ENCODE data around the gene KLHL36.
"Not testable (repeated sequence)": the region's sequence is repeated elsewhere in the genome, so short reads cannot be mapped to it uniquely, and the experiment has no call there.

Gene KLHL36

GRCh38 chr16:84630009-84630408 is 18.3 kb upstream of the KLHL36 start:
- Histone ChIP-seq H3K27me3 (ENCODE audit: control insufficient read depth in 1 of 2, insufficient read depth in 2 of 2, low read length in 2 of 2) (no peaks in the 10 kb centered on the region), H3K4me1 (ENCODE audit: control insufficient read depth in 1 of 2, insufficient read depth in 2 of 2, low read length in 2 of 2) (peaks cover 7 to 12% of the 10 kb centered on the region in 2 donors), H3K4me3 (ENCODE audit: low read depth in 1 of 2, low read length in 2 of 2) (no peak overlapping the region), H3K36me3 (ENCODE audit: control insufficient read depth in 1 of 2, insufficient read depth in 2 of 2, low read length in 2 of 2) (no peaks in the 10 kb centered on the region), H3K9ac (ENCODE audit: low read depth in 1 of 2, low read length in 2 of 2) (no peak overlapping the region), H3K9me3 (ENCODE audit: control insufficient read depth in 1 of 2, low read length in 2 of 2) (no peaks in the 10 kb centered on the region), H3K27ac (ENCODE audit: low read depth, low read length) (no peak overlapping the region)

GRCh38 chr16:84630446-84631152 is 17.7 kb upstream of the KLHL36 start:
- no peak overlapping the region for H3K4me3 ChIP-seq (ENCODE audit: low read depth in 1 of 2, low read length in 2 of 2)
- H3K27ac ChIP-seq (ENCODE audit: low read depth, low read length), result no peak overlapping the region
- no peaks in the 10 kb centered on the region for H3K9me3 ChIP-seq (ENCODE audit: control insufficient read depth in 1 of 2, low read length in 2 of 2)
- H3K9ac ChIP-seq (ENCODE audit: low read depth in 1 of 2, low read length in 2 of 2), result no peak overlapping the region
- H3K27me3 ChIP-seq (ENCODE audit: control insufficient read depth in 1 of 2, insufficient read depth in 2 of 2, low read length in 2 of 2), result no peaks in the 10 kb centered on the region
- peaks cover 7 to 12% of the 10 kb centered on the region in 2 donors for H3K4me1 ChIP-seq (ENCODE audit: control insufficient read depth in 1 of 2, insufficient read depth in 2 of 2, low read length in 2 of 2)
- H3K36me3 ChIP-seq (ENCODE audit: control insufficient read depth in 1 of 2, insufficient read depth in 2 of 2, low read length in 2 of 2), result no peaks in the 10 kb centered on the region

- Histone ChIP-seq H3K4me1 (ENCODE audit: control insufficient read depth in 1 of 2, insufficient read depth in 2 of 2, low read length in 2 of 2) (peaks cover 7 to 12% of the 10 kb centered on the region in 2 donors), H3K36me3 (ENCODE audit: control insufficient read depth in 1 of 2, insufficient read depth in 2 of 2, low read length in 2 of 2) (no peaks in the 10 kb centered on the region), H3K27me3 (ENCODE audit: control insufficient read depth in 1 of 2, insufficient read depth in 2 of 2, low read length in 2 of 2) (no peaks in the 10 kb centered on the region), H3K27ac (ENCODE audit: low read depth, low read length) (no peak overlapping the region), H3K9ac (ENCODE audit: low read depth in 1 of 2, low read length in 2 of 2) (no peak overlapping the region), H3K9me3 (ENCODE audit: control insufficient read depth in 1 of 2, low read length in 2 of 2) (no peaks in the 10 kb centered on the region), H3K4me3 (ENCODE audit: low read depth in 1 of 2, low read length in 2 of 2) (no peak overlapping the region)
These were observed 17.2 kb upstream of the KLHL36 start for GRCh38 chr16:84631153-84631466.

GRCh38 chr16:84631886-84632285 is 16.4 kb upstream of the KLHL36 start:
- Histone ChIP-seq H3K9ac (ENCODE audit: low read depth in 1 of 2, low read length in 2 of 2) (no peak overlapping the region), H3K36me3 (ENCODE audit: control insufficient read depth in 1 of 2, insufficient read depth in 2 of 2, low read length in 2 of 2) (no peaks in the 10 kb centered on the region), H3K27me3 (ENCODE audit: control insufficient read depth in 1 of 2, insufficient read depth in 2 of 2, low read length in 2 of 2) (no peaks in the 10 kb centered on the region), H3K27ac (ENCODE audit: low read depth, low read length) (no peak overlapping the region), H3K4me3 (ENCODE audit: low read depth in 1 of 2, low read length in 2 of 2) (no peak overlapping the region), H3K4me1 (ENCODE audit: control insufficient read depth in 1 of 2, insufficient read depth in 2 of 2, low read length in 2 of 2) (peaks cover 7 to 12% of the 10 kb centered on the region in 2 donors), H3K9me3 (ENCODE audit: control insufficient read depth in 1 of 2, low read length in 2 of 2) (no peaks in the 10 kb centered on the region)

GRCh38 chr16:84632862-84633261 is 15.4 kb upstream of the KLHL36 start:
- not testable (repeated sequence) for H3K36me3 ChIP-seq (ENCODE audit: control insufficient read depth in 1 of 2, insufficient read depth in 2 of 2, low read length in 2 of 2); H3K27ac ChIP-seq (ENCODE audit: low read depth, low read length); H3K4me3 ChIP-seq (ENCODE audit: low read depth in 1 of 2, low read length in 2 of 2); H3K9ac ChIP-seq (ENCODE audit: low read depth in 1 of 2, low read length in 2 of 2); H3K9me3 ChIP-seq (ENCODE audit: control insufficient read depth in 1 of 2, low read length in 2 of 2); H3K27me3 ChIP-seq (ENCODE audit: control insufficient read depth in 1 of 2, insufficient read depth in 2 of 2, low read length in 2 of 2)
- H3K4me1 ChIP-seq (ENCODE audit: control insufficient read depth in 1 of 2, insufficient read depth in 2 of 2, low read length in 2 of 2), result peaks cover 7 to 12% of the 10 kb centered on the region in 2 donors

GRCh38 chr16:84633622-84634021 is 14.7 kb upstream of the KLHL36 start:
- Histone ChIP-seq H3K4me1 (ENCODE audit: control insufficient read depth in 1 of 2, insufficient read depth in 2 of 2, low read length in 2 of 2) (peaks cover 7 to 12% of the 10 kb centered on the region in 2 donors), H3K27me3 (ENCODE audit: control insufficient read depth in 1 of 2, insufficient read depth in 2 of 2, low read length in 2 of 2) (no peaks in the 10 kb centered on the region), H3K9me3 (ENCODE audit: control insufficient read depth in 1 of 2, low read length in 2 of 2) (no peaks in the 10 kb centered on the region), H3K9ac (ENCODE audit: low read depth in 1 of 2, low read length in 2 of 2) (no peak overlapping the region), H3K27ac (ENCODE audit: low read depth, low read length) (no peak overlapping the region), H3K36me3 (ENCODE audit: control insufficient read depth in 1 of 2, insufficient read depth in 2 of 2, low read length in 2 of 2) (no peaks in the 10 kb centered on the region), H3K4me3 (ENCODE audit: low read depth in 1 of 2, low read length in 2 of 2) (no peak overlapping the region)

GRCh38 chr16:84635702-84636101 is 12.6 kb upstream of the KLHL36 start:
- Histone ChIP-seq H3K9me3 (ENCODE audit: control insufficient read depth in 1 of 2, low read length in 2 of 2) (no peaks in the 10 kb centered on the region), H3K27ac (ENCODE audit: low read depth, low read length) (no peak overlapping the region), H3K27me3 (ENCODE audit: control insufficient read depth in 1 of 2, insufficient read depth in 2 of 2, low read length in 2 of 2) (no peaks in the 10 kb centered on the region), H3K9ac (ENCODE audit: low read depth in 1 of 2, low read length in 2 of 2) (no peak overlapping the region), H3K4me1 (ENCODE audit: control insufficient read depth in 1 of 2, insufficient read depth in 2 of 2, low read length in 2 of 2) (peaks cover 7 to 8% of the 10 kb centered on the region in 2 donors), H3K36me3 (ENCODE audit: control insufficient read depth in 1 of 2, insufficient read depth in 2 of 2, low read length in 2 of 2) (no peaks in the 10 kb centered on the region), H3K4me3 (ENCODE audit: low read depth in 1 of 2, low read length in 2 of 2) (no peak overlapping the region)

GRCh38 chr16:84637709-84638108 is 10.6 kb upstream of the KLHL36 start:
- no peak overlapping the region for H3K9ac ChIP-seq (ENCODE audit: low read depth in 1 of 2, low read length in 2 of 2)
- no peaks in the 10 kb centered on the region for H3K9me3 ChIP-seq (ENCODE audit: control insufficient read depth in 1 of 2, low read length in 2 of 2)
- H3K27me3 ChIP-seq (ENCODE audit: control insufficient read depth in 1 of 2, insufficient read depth in 2 of 2, low read length in 2 of 2), result no peaks in the 10 kb centered on the region
- H3K4me3 ChIP-seq (ENCODE audit: low read depth in 1 of 2, low read length in 2 of 2), result no peak overlapping the region
- H3K27ac ChIP-seq (ENCODE audit: low read depth, low read length), result no peak overlapping the region
- H3K36me3 ChIP-seq (ENCODE audit: control insufficient read depth in 1 of 2, insufficient read depth in 2 of 2, low read length in 2 of 2), result no peaks in the 10 kb centered on the region
- peaks cover 8 to 14% of the 10 kb centered on the region in 2 donors for H3K4me1 ChIP-seq (ENCODE audit: control insufficient read depth in 1 of 2, insufficient read depth in 2 of 2, low read length in 2 of 2)

- peaks cover 11 to 19% of the 10 kb centered on the region in 2 donors for H3K4me1 ChIP-seq (ENCODE audit: control insufficient read depth in 1 of 2, insufficient read depth in 2 of 2, low read length in 2 of 2)
- no peaks in the 10 kb centered on the region for H3K9me3 ChIP-seq (ENCODE audit: control insufficient read depth in 1 of 2, low read length in 2 of 2)
- H3K27me3 ChIP-seq (ENCODE audit: control insufficient read depth in 1 of 2, insufficient read depth in 2 of 2, low read length in 2 of 2), result no peaks in the 10 kb centered on the region
- H3K9ac ChIP-seq (ENCODE audit: low read depth in 1 of 2, low read length in 2 of 2), result no peak overlapping the region
- no peak overlapping the region for H3K4me3 ChIP-seq (ENCODE audit: low read depth in 1 of 2, low read length in 2 of 2)
- no peaks in the 10 kb centered on the region for H3K36me3 ChIP-seq (ENCODE audit: control insufficient read depth in 1 of 2, insufficient read depth in 2 of 2, low read length in 2 of 2)
- no peak overlapping the region for H3K27ac ChIP-seq (ENCODE audit: low read depth, low read length)
These were observed 10.0 kb upstream of the KLHL36 start for GRCh38 chr16:84638231-84638806.

- H3K36me3 ChIP-seq (ENCODE audit: control insufficient read depth in 1 of 2, insufficient read depth in 2 of 2, low read length in 2 of 2), result no peaks in the 10 kb centered on the region
- H3K27ac ChIP-seq (ENCODE audit: low read depth, low read length), result no peak overlapping the region
- H3K4me1 ChIP-seq (ENCODE audit: control insufficient read depth in 1 of 2, insufficient read depth in 2 of 2, low read length in 2 of 2), result peaks cover 4 to 15% of the 10 kb centered on the region in 2 donors
- H3K9ac ChIP-seq (ENCODE audit: low read depth in 1 of 2, low read length in 2 of 2), result no peak overlapping the region
- no peaks in the 10 kb centered on the region for H3K9me3 ChIP-seq (ENCODE audit: control insufficient read depth in 1 of 2, low read length in 2 of 2)
- no peak overlapping the region for H3K4me3 ChIP-seq (ENCODE audit: low read depth in 1 of 2, low read length in 2 of 2)
- no peaks in the 10 kb centered on the region for H3K27me3 ChIP-seq (ENCODE audit: control insufficient read depth in 1 of 2, insufficient read depth in 2 of 2, low read length in 2 of 2)
These were observed 8.2 kb upstream of the KLHL36 start for GRCh38 chr16:84640145-84640544.

All from duodenal mucosa (tissue), 2 donors.